WTC11 (cell line): Measurements from ENCODE around the gene TAPT1. TPM values are rescaled to one million over a fixed set of nuclear protein-coding genes. Genes with fewer than 3 reads are reported as not detected.

Experiments used
- ATAC-seq: fragments of 200-7000 bp; cut with Tn5 transposase; 2 replicates; pipeline ENCODE4 v1.10.0; 2021; ENCODE audit warnings: mild to moderate bottlenecking, moderate library complexity
- CTCF ChIA-PET: fragments of 300-600 bp; sonication (Branson Sonifier 250); formaldehyde crosslinking; loops from one replicate; lab custom pipeline; 2021; ENCODE audit warnings: antibody characterized with exemption; lab: Charles Lee
- POLR2A ChIA-PET: fragments of 350-600 bp; sonication (Branson Sonifier 250); formaldehyde crosslinking; loops from one replicate; lab custom pipeline; 2021; ENCODE audit warnings: antibody characterized with exemption; lab: Charles Lee
- DNase-seq: peaks from one replicate; pipeline ENCODE4 v3.0.0; 2021; ENCODE audit warnings: low spot score
- H3K27ac Mint-ChIP-seq: 2 replicates; pipeline ENCODE4 v1.8.0; 2021; ENCODE audit warnings: mixed read lengths
- H3K27me3 Mint-ChIP-seq: 2 replicates; pipeline ENCODE4 v1.8.0; 2021; ENCODE audit warnings: low read depth, mild to moderate bottlenecking, moderate library complexity, mixed read lengths
- H3K36me3 Mint-ChIP-seq: 2 replicates; pipeline ENCODE4 v1.8.0; 2021; ENCODE audit warnings: mixed read lengths
- H3K4me1 Mint-ChIP-seq: 2 replicates; pipeline ENCODE4 v1.8.0; 2022; ENCODE audit warnings: mixed read lengths
- H3K4me3 Mint-ChIP-seq: 2 replicates; pipeline ENCODE4 v1.8.0; 2021; ENCODE audit warnings: mild to moderate bottlenecking, moderate library complexity, mixed read lengths
- H3K9me3 Mint-ChIP-seq: 2 replicates; pipeline ENCODE4 v1.8.0; 2021; ENCODE audit warnings: mixed read lengths
- CREM ChIP-seq: sonication (generic); formaldehyde crosslinking; IDR thresholded peaks from 2 replicates; pipeline ENCODE4 v1.8.1; 2022; ENCODE audit warnings: mild to moderate bottlenecking, missing genetic modification reagents, moderate library complexity
- FOXP1 ChIP-seq: sonication (generic); formaldehyde crosslinking; IDR thresholded peaks from 2 replicates; pipeline ENCODE4 v1.8.0; 2022; ENCODE audit warnings: missing genetic modification reagents, mild to moderate bottlenecking, moderate library complexity, borderline replicate concordance
- JAZF1 ChIP-seq: fragments of 250-450 bp; sonication (Bioruptor Pico); IDR thresholded peaks from 2 replicates; pipeline ENCODE4 v1.9.0; 2021; ENCODE audit warnings: moderate library complexity, mild to moderate bottlenecking, inconsistent platforms
- NFATC4 ChIP-seq: fragments of 250-450 bp; sonication (Bioruptor Pico); IDR thresholded peaks from 2 replicates; pipeline ENCODE4 v1.9.0; 2021; ENCODE audit warnings: mild to moderate bottlenecking
- NR2C2 ChIP-seq: sonication (generic); formaldehyde crosslinking; IDR thresholded peaks from 2 replicates; pipeline ENCODE4 v1.8.0; 2022; ENCODE audit warnings: mild to moderate bottlenecking, missing genetic modification reagents
- OVOL2 ChIP-seq: fragments of 250-450 bp; sonication (Bioruptor Pico); IDR thresholded peaks from 2 replicates; pipeline ENCODE4 v1.9.0; 2021; ENCODE audit warnings: mild to moderate bottlenecking, borderline replicate concordance
- RORB ChIP-seq: fragments of 250-450 bp; sonication (Bioruptor Pico); IDR thresholded peaks from 2 replicates; pipeline ENCODE4 v1.9.0; 2021; ENCODE audit warnings: mild to moderate bottlenecking
- TEAD1 ChIP-seq: sonication (generic); formaldehyde crosslinking; IDR thresholded peaks from 2 replicates; pipeline ENCODE4 v1.8.0; 2022; ENCODE audit warnings: mild to moderate bottlenecking, missing genetic modification reagents
- TEAD4 ChIP-seq: sonication (generic); formaldehyde crosslinking; IDR thresholded peaks from 2 replicates; pipeline ENCODE4 v1.8.0; 2022; ENCODE audit warnings: mild to moderate bottlenecking, missing genetic modification reagents
- ZNF138 ChIP-seq: sonication (generic); formaldehyde crosslinking; conservative IDR thresholded peaks from 2 replicates; pipeline ENCODE4 v1.8.1; 2022; ENCODE audit warnings: mild to moderate bottlenecking, moderate library complexity, missing genetic modification reagents
- ZNF219 ChIP-seq: sonication (generic); formaldehyde crosslinking; IDR thresholded peaks from 2 replicates; pipeline ENCODE4 v1.8.0; 2023; ENCODE audit warnings: missing genetic modification reagents, mild to moderate bottlenecking, borderline replicate concordance
- ZNF416 ChIP-seq: fragments of 250-450 bp; sonication (Bioruptor Pico); IDR thresholded peaks from 2 replicates; pipeline ENCODE4 v1.9.0; 2021; ENCODE audit warnings: mild to moderate bottlenecking, inconsistent platforms
- ZNF671 ChIP-seq: fragments of 250-450 bp; sonication (Bioruptor Pico); IDR thresholded peaks from 2 replicates; pipeline ENCODE4 v1.8.0; 2021; ENCODE audit warnings: mild to moderate bottlenecking
- total RNA-seq: library from RNA; stranded (reverse); gene quantifications from 3 replicates; pipeline ENCODE4 v1.2.3, GENCODE V29; 2021
- TF ChIP-seq, protein P1 (sequence below): sonication (generic); formaldehyde crosslinking; IDR thresholded peaks from 2 replicates; pipeline ENCODE4 v1.8.1; 2022; ENCODE audit warnings: mild to moderate bottlenecking, missing genetic modification reagents, moderate library complexity, borderline replicate concordance
- TF ChIP-seq, protein P2 (sequence below): fragments of 250-450 bp; sonication (Bioruptor Pico); IDR thresholded peaks from 2 replicates; pipeline ENCODE4 v1.9.0; 2021; ENCODE audit warnings: mild to moderate bottlenecking, borderline replicate concordance
- TF ChIP-seq, protein P3 (sequence below): sonication (generic); formaldehyde crosslinking; IDR thresholded peaks from 2 replicates; pipeline ENCODE4 v1.8.1; 2023; ENCODE audit warnings: mild to moderate bottlenecking, missing genetic modification reagents, borderline replicate concordance
- TF ChIP-seq, protein P4 (sequence below): sonication (generic); formaldehyde crosslinking; IDR thresholded peaks from 2 replicates; pipeline ENCODE4 v1.8.0; 2022; ENCODE audit warnings: mild to moderate bottlenecking, missing genetic modification reagents
- TF ChIP-seq, protein P5 (sequence below): sonication (generic); formaldehyde crosslinking; conservative IDR thresholded peaks from 2 replicates; pipeline ENCODE4 v1.8.1; 2022; ENCODE audit warnings: mild to moderate bottlenecking, missing genetic modification reagents
- TF ChIP-seq, protein P6 (sequence below): sonication (generic); formaldehyde crosslinking; IDR thresholded peaks from 2 replicates; pipeline ENCODE4 v1.8.1; 2022; ENCODE audit warnings: low read depth, missing genetic modification reagents, borderline replicate concordance

The TAPT1 gene
- total RNA-seq, 1 experiment from 2014 or later, result 12.4 TPM

DNA sequence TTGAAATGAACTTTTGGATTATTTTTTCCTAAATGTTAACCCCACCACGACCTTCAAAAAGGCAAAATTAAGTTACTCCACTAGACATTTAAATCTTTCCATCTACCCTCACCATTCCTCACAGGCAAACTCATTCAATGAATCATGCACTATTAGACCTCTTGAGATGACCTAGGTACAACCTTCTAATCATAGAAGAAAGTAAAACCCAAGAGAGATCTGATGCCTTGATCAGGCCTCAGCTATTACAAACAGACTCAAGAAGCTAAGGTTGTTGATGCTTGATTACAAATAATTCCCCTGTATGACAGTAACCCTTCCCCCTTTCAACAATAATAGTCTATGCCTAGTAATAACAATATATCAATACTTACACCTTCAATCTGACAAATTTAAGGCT lies 18.9 kb downstream of the TAPT1 start:
- ChIA-PET POLR2A (interaction anchor here (1.0 kb wide), 1 partner anchor 123 kb away, joined by 3 read pairs; the partner anchor contains the start of gene PROM1), CTCF (interaction anchor here (1.1 to 2.4 kb wide), 5 partner anchors 10 to 402 kb away, joined by 3 to 36 read pairs (median 9); no protein-coding TSS in a partner anchor)
- no peak for ATAC-seq
- H3K4me3 Mint-ChIP-seq, result no peak overlapping the region
- TF ChIP-seq, protein P1, sequence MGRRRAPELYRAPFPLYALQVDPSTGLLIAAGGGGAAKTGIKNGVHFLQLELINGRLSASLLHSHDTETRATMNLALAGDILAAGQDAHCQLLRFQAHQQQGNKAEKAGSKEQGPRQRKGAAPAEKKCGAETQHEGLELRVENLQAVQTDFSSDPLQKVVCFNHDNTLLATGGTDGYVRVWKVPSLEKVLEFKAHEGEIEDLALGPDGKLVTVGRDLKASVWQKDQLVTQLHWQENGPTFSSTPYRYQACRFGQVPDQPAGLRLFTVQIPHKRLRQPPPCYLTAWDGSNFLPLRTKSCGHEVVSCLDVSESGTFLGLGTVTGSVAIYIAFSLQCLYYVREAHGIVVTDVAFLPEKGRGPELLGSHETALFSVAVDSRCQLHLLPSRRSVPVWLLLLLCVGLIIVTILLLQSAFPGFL (CRISPR knock-in tag), result no peak
- TF ChIP-seq TEAD4 (CRISPR knock-in tag) (no peak), ZNF416 (no peak), CREM (no peak), OVOL2 (no peak), ZNF671 (no peak), ZNF138 (no peak), TEAD1 (CRISPR knock-in tag) (no peak), FOXP1 (no peak), JAZF1 (CRISPR knock-in tag) (no peak), ZNF219 (no peak), RORB (CRISPR knock-in tag) (no peak), NR2C2 (CRISPR knock-in tag) (no peak), NFATC4 (CRISPR knock-in tag) (no peak)
- TF ChIP-seq, protein P2, sequence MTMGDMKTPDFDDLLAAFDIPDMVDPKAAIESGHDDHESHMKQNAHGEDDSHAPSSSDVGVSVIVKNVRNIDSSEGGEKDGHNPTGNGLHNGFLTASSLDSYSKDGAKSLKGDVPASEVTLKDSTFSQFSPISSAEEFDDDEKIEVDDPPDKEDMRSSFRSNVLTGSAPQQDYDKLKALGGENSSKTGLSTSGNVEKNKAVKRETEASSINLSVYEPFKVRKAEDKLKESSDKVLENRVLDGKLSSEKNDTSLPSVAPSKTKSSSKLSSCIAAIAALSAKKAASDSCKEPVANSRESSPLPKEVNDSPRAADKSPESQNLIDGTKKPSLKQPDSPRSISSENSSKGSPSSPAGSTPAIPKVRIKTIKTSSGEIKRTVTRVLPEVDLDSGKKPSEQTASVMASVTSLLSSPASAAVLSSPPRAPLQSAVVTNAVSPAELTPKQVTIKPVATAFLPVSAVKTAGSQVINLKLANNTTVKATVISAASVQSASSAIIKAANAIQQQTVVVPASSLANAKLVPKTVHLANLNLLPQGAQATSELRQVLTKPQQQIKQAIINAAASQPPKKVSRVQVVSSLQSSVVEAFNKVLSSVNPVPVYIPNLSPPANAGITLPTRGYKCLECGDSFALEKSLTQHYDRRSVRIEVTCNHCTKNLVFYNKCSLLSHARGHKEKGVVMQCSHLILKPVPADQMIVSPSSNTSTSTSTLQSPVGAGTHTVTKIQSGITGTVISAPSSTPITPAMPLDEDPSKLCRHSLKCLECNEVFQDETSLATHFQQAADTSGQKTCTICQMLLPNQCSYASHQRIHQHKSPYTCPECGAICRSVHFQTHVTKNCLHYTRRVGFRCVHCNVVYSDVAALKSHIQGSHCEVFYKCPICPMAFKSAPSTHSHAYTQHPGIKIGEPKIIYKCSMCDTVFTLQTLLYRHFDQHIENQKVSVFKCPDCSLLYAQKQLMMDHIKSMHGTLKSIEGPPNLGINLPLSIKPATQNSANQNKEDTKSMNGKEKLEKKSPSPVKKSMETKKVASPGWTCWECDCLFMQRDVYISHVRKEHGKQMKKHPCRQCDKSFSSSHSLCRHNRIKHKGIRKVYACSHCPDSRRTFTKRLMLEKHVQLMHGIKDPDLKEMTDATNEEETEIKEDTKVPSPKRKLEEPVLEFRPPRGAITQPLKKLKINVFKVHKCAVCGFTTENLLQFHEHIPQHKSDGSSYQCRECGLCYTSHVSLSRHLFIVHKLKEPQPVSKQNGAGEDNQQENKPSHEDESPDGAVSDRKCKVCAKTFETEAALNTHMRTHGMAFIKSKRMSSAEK, result no peak
- TF ChIP-seq, protein P3, sequence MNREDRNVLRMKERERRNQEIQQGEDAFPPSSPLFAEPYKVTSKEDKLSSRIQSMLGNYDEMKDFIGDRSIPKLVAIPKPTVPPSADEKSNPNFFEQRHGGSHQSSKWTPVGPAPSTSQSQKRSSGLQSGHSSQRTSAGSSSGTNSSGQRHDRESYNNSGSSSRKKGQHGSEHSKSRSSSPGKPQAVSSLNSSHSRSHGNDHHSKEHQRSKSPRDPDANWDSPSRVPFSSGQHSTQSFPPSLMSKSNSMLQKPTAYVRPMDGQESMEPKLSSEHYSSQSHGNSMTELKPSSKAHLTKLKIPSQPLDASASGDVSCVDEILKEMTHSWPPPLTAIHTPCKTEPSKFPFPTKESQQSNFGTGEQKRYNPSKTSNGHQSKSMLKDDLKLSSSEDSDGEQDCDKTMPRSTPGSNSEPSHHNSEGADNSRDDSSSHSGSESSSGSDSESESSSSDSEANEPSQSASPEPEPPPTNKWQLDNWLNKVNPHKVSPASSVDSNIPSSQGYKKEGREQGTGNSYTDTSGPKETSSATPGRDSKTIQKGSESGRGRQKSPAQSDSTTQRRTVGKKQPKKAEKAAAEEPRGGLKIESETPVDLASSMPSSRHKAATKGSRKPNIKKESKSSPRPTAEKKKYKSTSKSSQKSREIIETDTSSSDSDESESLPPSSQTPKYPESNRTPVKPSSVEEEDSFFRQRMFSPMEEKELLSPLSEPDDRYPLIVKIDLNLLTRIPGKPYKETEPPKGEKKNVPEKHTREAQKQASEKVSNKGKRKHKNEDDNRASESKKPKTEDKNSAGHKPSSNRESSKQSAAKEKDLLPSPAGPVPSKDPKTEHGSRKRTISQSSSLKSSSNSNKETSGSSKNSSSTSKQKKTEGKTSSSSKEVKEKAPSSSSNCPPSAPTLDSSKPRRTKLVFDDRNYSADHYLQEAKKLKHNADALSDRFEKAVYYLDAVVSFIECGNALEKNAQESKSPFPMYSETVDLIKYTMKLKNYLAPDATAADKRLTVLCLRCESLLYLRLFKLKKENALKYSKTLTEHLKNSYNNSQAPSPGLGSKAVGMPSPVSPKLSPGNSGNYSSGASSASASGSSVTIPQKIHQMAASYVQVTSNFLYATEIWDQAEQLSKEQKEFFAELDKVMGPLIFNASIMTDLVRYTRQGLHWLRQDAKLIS, result no peak
- TF ChIP-seq, protein P4, sequence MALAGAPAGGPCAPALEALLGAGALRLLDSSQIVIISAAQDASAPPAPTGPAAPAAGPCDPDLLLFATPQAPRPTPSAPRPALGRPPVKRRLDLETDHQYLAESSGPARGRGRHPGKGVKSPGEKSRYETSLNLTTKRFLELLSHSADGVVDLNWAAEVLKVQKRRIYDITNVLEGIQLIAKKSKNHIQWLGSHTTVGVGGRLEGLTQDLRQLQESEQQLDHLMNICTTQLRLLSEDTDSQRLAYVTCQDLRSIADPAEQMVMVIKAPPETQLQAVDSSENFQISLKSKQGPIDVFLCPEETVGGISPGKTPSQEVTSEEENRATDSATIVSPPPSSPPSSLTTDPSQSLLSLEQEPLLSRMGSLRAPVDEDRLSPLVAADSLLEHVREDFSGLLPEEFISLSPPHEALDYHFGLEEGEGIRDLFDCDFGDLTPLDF (CRISPR knock-in tag), result no peak
- TF ChIP-seq, protein P5, sequence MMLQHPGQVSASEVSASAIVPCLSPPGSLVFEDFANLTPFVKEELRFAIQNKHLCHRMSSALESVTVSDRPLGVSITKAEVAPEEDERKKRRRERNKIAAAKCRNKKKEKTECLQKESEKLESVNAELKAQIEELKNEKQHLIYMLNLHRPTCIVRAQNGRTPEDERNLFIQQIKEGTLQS (CRISPR knock-in tag), result no peak
- TF ChIP-seq, protein P6, sequence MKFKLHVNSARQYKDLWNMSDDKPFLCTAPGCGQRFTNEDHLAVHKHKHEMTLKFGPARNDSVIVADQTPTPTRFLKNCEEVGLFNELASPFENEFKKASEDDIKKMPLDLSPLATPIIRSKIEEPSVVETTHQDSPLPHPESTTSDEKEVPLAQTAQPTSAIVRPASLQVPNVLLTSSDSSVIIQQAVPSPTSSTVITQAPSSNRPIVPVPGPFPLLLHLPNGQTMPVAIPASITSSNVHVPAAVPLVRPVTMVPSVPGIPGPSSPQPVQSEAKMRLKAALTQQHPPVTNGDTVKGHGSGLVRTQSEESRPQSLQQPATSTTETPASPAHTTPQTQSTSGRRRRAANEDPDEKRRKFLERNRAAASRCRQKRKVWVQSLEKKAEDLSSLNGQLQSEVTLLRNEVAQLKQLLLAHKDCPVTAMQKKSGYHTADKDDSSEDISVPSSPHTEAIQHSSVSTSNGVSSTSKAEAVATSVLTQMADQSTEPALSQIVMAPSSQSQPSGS (CRISPR knock-in tag), result no peak
- no peak overlapping the region for H3K27ac Mint-ChIP-seq
- no peaks in the 10 kb centered on the region for H3K27me3 Mint-ChIP-seq
- no peak for DNase-seq
- H3K9me3 Mint-ChIP-seq, result no peaks in the 10 kb centered on the region
- H3K4me1 Mint-ChIP-seq, result peaks cover 19% of the 10 kb centered on the region
- no peaks in the 10 kb centered on the region for H3K36me3 Mint-ChIP-seq
